Endothelial cell (in vitro differentiated cells): ENCODE measurements around the gene MOB3C. TPM values are rescaled to one million over a fixed set of nuclear protein-coding genes. Genes with fewer than 3 reads are reported as not detected.

Experiments used
- DNase-seq: peaks from one replicate; pipeline ENCODE4 v3.0.0; 2021; ENCODE audit warnings: low spot score
- H3K27ac Mint-ChIP-seq: one replicate; pipeline ENCODE4 v1.8.0; 2021; ENCODE audit warnings: mixed read lengths, inconsistent platforms; ENCODE audit not compliant: unreplicated experiment
- H3K27me3 Mint-ChIP-seq: one replicate; pipeline ENCODE4 v1.8.0; 2021; ENCODE audit warnings: mild to moderate bottlenecking, moderate library complexity, mixed read lengths, inconsistent platforms; ENCODE audit not compliant: unreplicated experiment
- H3K36me3 Mint-ChIP-seq: one replicate; pipeline ENCODE4 v1.8.0; 2021; ENCODE audit warnings: mild to moderate bottlenecking, low read depth, mixed read lengths, inconsistent platforms; ENCODE audit not compliant: unreplicated experiment
- H3K4me1 Mint-ChIP-seq: one replicate; pipeline ENCODE4 v1.8.0; 2021; ENCODE audit warnings: mild to moderate bottlenecking, mixed read lengths, inconsistent platforms; ENCODE audit not compliant: unreplicated experiment
- H3K4me3 Mint-ChIP-seq: one replicate; pipeline ENCODE4 v1.8.0; 2021; ENCODE audit warnings: mild to moderate bottlenecking, mixed read lengths, inconsistent platforms; ENCODE audit not compliant: unreplicated experiment
- H3K9me3 Mint-ChIP-seq: one replicate; pipeline ENCODE4 v1.8.0; 2021; ENCODE audit warnings: mixed read lengths, inconsistent platforms; ENCODE audit not compliant: unreplicated experiment
- total RNA-seq: library from RNA; stranded (reverse); fragmentation: NEBNext Ultra II Directional; extraction: Animal tissue kit (Norgen Biotek cat#: 25700); gene quantifications from one replicate; pipeline ENCODE4 v1.2.1, GENCODE V29; 2021; ENCODE audit not compliant: unreplicated experiment
- TF ChIP-seq, protein P1 (sequence below): fragments of 200-600 bp; sonication (generic); IDR thresholded peaks from one replicate; pipeline ENCODE4 v1.5.0; 2021; ENCODE audit warnings: antibody characterized with exemption; ENCODE audit not compliant: unreplicated experiment

The MOB3C gene
- total RNA-seq, 1 donor from 2014 or later: 80.7 TPM

DNA sequence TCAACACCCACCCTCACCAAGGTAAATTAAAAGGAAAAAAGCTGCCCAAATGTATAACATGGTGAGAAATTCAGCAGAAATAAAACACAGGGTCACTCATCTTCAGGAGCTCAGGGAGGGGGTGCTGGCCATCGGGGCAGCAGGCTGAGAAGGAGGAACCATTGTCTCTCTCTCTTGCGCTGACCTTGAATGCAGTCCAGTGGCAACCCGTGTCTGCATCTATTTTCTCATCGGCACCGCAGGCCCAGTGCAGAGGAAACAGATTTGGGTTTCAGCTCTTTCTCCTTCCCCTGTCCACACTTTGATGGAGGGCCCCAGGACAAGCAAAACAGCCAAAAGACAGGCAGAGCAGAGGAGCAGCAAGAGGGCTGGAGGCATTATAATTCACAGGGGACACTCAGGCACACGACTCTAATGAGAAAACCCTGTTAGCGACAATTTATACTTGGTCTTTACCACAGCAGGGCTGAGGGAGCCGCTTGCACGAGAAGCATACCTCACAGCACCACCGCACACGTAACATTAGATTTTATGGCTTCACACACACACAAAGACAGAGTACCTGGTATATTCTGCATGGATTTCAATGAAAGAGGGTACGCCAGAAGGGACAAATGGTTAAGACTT, 31.2 kb downstream of the MOB3C start:
- Mint-ChIP-seq H3K9me3 (no peaks in the 10 kb centered on the region), H3K27me3 (peaks cover 1% of the 10 kb centered on the region), H3K27ac (no peak overlapping the region)

DNA sequence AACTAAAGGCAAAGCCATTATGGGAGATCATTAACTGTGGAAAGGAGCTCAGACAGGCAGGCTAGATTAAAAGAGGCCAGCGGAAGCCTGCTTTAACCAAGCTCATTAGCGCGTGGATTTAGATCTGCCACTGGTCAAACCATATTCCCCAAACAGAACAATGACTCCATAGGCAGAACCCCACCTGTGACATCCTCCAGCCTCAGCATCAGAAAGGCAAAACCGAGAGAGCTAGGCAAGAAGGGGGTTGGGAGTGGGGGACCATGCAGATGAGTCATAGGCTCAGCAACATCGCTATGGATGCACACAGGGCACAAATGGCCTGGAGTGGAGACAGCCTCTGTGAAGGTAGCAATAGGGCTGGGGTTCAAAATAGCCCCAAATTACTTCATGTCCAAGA, 33.1 kb downstream of the MOB3C start:
- Mint-ChIP-seq H3K27me3 (peaks cover 1% of the 10 kb centered on the region), H3K9me3 (no peaks in the 10 kb centered on the region), H3K27ac (no peak overlapping the region), H3K36me3 (peaks cover 47% of the 10 kb centered on the region), H3K4me3 (no peak overlapping the region), H3K4me1 (peaks cover 5% of the 10 kb centered on the region)
- TF ChIP-seq, protein P1, sequence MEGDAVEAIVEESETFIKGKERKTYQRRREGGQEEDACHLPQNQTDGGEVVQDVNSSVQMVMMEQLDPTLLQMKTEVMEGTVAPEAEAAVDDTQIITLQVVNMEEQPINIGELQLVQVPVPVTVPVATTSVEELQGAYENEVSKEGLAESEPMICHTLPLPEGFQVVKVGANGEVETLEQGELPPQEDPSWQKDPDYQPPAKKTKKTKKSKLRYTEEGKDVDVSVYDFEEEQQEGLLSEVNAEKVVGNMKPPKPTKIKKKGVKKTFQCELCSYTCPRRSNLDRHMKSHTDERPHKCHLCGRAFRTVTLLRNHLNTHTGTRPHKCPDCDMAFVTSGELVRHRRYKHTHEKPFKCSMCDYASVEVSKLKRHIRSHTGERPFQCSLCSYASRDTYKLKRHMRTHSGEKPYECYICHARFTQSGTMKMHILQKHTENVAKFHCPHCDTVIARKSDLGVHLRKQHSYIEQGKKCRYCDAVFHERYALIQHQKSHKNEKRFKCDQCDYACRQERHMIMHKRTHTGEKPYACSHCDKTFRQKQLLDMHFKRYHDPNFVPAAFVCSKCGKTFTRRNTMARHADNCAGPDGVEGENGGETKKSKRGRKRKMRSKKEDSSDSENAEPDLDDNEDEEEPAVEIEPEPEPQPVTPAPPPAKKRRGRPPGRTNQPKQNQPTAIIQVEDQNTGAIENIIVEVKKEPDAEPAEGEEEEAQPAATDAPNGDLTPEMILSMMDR: no peak
- DNase-seq: no peak

More for the DNA sequence above, 31.2 kb downstream of the MOB3C start:
- DNase-seq: no peak
- Mint-ChIP-seq H3K4me1 (peaks cover 8% of the 10 kb centered on the region), H3K4me3 (peak overlapping the region; percentile 7), H3K36me3 (peaks cover 54% of the 10 kb centered on the region)
- TF ChIP-seq, protein P1: no peak

DNA sequence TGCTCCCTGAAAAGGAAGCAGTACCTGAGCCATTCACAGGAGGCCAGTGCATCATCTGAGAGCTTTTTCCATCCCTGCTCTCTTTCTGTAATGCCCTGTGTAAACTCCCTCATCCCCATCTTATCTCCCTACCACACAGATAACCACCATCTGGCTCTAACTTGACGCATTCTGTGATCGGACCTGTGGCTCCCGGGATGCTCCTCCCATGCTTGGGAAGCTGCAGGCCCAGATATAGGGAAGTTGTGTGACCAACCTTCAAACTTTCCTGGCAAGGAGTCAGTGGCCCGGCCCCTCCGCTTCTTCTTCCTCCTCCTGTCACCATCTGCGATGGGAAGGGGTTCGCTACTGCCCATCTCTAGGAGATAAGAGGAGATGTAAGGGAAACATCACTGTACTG, 33.6 kb downstream of the MOB3C start:
- no peak for DNase-seq
- H3K27me3 Mint-ChIP-seq: peaks cover 1% of the 10 kb centered on the region
- no peak overlapping the region for H3K27ac Mint-ChIP-seq
- H3K36me3 Mint-ChIP-seq: peaks cover 49% of the 10 kb centered on the region
- TF ChIP-seq, protein P1: no peak
- peaks cover 5% of the 10 kb centered on the region for H3K4me1 Mint-ChIP-seq
- no peaks in the 10 kb centered on the region for H3K9me3 Mint-ChIP-seq
- H3K4me3 Mint-ChIP-seq: no peak overlapping the region

DNA sequence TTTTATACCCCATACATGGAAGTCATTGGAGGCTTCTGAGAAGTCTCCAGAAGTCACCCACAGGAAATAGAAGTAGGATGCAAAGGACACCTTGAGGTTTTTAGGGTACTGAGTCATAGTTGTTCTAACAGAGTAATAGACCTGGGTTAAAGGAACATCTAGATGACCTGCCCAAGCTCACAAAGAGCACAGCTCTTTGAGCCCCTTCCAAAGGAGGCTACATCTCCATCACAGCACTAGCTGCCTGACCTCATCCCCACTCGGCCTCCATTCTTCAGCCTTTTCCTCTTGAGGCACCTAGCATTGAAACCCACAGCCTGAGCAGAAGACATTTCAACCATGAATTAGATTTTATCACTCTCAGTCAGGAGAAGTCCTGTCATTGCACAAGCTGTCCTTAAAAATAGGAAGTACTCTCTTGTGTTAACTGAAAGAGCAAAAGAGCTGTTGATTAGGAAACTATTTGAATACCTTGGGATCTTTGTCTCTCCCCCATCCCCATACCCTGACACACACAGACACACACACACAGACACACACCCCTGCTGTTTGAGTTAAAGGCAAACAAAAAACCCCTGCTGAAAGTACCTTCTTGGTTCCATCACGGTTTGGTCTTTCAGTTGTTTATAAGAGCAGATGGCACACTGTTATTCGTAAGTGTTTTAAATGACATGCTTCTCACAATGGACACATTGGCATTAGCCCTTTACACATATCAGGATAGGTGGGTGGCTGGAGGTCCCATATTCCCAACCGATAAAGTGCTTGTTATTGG, 34.7 kb downstream of the MOB3C start:
- no peak for DNase-seq
- Mint-ChIP-seq H3K36me3 (peaks cover 52% of the 10 kb centered on the region), H3K27ac (peak overlapping the region; percentile 30), H3K9me3 (no peaks in the 10 kb centered on the region), H3K4me1 (peaks cover 5% of the 10 kb centered on the region), H3K4me3 (peak overlapping the region; percentile 35), H3K27me3 (peaks cover 1% of the 10 kb centered on the region)
- TF ChIP-seq, protein P1: no peak
